ENCODE measurements around the gene HVCN1. TPM values are rescaled to one million over a fixed set of nuclear protein-coding genes. Genes with fewer than 3 reads are reported as not detected.

The HVCN1 gene
- total and polyA plus RNA-seq, 2 of the 13 experiments (the other 11 are each of a cell fraction or from before 2014, with no cell fraction given): 0.49 to 1.3 TPM

DNA sequence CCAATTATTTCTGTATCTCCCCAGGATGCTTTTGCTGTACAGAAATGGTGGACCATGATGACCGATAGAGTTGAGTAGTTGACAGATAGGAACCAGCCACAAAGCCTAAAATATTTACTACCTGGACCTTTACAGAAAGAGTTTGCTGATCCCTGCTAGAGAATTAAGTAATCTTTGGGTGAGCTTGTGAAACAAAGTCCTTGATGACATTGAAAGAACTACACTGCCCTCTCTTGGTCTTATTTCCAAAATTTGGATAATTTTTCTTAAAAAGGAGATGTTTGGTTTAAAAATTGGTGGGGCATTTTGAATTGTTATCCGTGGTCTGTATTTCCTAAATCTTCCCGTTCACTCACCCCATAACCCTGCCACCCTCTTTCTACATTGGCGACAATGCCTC is 88.7 kb downstream of the HVCN1 start (continued):
- TF ChIP-seq, protein P1, sequence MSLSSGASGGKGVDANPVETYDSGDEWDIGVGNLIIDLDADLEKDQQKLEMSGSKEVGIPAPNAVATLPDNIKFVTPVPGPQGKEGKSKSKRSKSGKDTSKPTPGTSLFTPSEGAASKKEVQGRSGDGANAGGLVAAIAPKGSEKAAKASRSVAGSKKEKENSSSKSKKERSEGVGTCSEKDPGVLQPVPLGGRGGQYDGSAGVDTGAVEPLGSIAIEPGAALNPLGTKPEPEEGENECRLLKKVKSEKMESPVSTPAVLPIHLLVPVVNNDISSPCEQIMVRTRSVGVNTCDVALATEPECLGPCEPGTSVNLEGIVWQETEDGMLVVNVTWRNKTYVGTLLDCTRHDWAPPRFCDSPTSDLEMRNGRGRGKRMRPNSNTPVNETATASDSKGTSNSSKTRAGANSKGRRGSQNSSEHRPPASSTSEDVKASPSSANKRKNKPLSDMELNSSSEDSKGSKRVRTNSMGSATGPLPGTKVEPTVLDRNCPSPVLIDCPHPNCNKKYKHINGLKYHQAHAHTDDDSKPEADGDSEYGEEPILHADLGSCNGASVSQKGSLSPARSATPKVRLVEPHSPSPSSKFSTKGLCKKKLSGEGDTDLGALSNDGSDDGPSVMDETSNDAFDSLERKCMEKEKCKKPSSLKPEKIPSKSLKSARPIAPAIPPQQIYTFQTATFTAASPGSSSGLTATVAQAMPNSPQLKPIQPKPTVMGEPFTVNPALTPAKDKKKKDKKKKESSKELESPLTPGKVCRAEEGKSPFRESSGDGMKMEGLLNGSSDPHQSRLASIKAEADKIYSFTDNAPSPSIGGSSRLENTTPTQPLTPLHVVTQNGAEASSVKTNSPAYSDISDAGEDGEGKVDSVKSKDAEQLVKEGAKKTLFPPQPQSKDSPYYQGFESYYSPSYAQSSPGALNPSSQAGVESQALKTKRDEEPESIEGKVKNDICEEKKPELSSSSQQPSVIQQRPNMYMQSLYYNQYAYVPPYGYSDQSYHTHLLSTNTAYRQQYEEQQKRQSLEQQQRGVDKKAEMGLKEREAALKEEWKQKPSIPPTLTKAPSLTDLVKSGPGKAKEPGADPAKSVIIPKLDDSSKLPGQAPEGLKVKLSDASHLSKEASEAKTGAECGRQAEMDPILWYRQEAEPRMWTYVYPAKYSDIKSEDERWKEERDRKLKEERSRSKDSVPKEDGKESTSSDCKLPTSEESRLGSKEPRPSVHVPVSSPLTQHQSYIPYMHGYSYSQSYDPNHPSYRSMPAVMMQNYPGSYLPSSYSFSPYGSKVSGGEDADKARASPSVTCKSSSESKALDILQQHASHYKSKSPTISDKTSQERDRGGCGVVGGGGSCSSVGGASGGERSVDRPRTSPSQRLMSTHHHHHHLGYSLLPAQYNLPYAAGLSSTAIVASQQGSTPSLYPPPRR (CRISPR knock-in tag; IDR thresholded peaks at IDR 0.05; ENCODE audit: borderline replicate concordance): no peak
- TF ChIP-seq SIX4 (CRISPR knock-in tag; IDR thresholded peaks at IDR 0.05): no peak
- peak; percentile 86 for TF ChIP-seq RAD21 (CRISPR knock-in tag; IDR thresholded peaks at IDR 0.05)
- TF ChIP-seq ZNF326 (CRISPR knock-in tag; IDR thresholded peaks at IDR 0.05; ENCODE audit: borderline replicate concordance): no peak
- no peak for TF ChIP-seq MAFG (CRISPR knock-in tag; IDR thresholded peaks at IDR 0.05)
- TF ChIP-seq, protein P2, sequence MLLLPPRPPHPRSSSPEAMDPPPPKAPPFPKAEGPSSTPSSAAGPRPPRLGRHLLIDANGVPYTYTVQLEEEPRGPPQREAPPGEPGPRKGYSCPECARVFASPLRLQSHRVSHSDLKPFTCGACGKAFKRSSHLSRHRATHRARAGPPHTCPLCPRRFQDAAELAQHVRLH (CRISPR knock-in tag; IDR thresholded peaks at IDR 0.05; ENCODE audit: borderline replicate concordance, low read depth): no peak
- no peak for TF ChIP-seq NONO (IDR thresholded peaks at IDR 0.05)
- no peak for TF ChIP-seq NONO (CRISPR knock-in tag; conservative IDR thresholded peaks at IDR 0.05)
- peak; percentile 96 for TF ChIP-seq CEBPB (IDR thresholded peaks at IDR 0.05; ENCODE audit: borderline replicate concordance, low read depth, low read length)
- TF ChIP-seq, protein P3, sequence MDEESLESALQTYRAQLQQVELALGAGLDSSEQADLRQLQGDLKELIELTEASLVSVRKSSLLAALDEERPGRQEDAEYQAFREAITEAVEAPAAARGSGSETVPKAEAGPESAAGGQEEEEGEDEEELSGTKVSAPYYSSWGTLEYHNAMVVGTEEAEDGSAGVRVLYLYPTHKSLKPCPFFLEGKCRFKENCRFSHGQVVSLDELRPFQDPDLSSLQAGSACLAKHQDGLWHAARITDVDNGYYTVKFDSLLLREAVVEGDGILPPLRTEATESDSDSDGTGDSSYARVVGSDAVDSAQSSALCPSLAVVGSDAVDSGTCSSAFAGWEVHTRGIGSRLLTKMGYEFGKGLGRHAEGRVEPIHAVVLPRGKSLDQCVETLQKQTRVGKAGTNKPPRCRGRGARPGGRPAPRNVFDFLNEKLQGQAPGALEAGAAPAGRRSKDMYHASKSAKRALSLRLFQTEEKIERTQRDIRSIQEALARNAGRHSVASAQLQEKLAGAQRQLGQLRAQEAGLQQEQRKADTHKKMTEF (CRISPR knock-in tag; IDR thresholded peaks at IDR 0.05): peak; percentile 23; the same call in 1 of the 2 replicates
- 0 out of 4 replicates have a peak, but pooled peaks of 1 of the 2 experiments have one; percentile 37 for TF ChIP-seq KLF16 (CRISPR knock-in tag; IDR thresholded peaks at IDR 0.05)
- no peak for TF ChIP-seq HCFC1 (IDR thresholded peaks at IDR 0.05; ENCODE audit: low read depth, low read length)
- no peak for TF ChIP-seq KDM5A (IDR thresholded peaks at IDR 0.05; ENCODE audit: borderline replicate concordance, low read length)
- peak; percentile 52; the same call in 1 of the 2 replicates for TF ChIP-seq THAP11 (CRISPR knock-in tag; IDR thresholded peaks at IDR 0.05)
- TF ChIP-seq, protein P4, sequence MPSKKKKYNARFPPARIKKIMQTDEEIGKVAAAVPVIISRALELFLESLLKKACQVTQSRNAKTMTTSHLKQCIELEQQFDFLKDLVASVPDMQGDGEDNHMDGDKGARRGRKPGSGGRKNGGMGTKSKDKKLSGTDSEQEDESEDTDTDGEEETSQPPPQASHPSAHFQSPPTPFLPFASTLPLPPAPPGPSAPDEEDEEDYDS (CRISPR knock-in tag; IDR thresholded peaks at IDR 0.05): no peak
- TF ChIP-seq PPARG (CRISPR knock-in tag; conservative IDR thresholded peaks at IDR 0.05): 0 out of 2 replicates have a peak, but pooled peaks have one; percentile 18
- peak; percentile 41; the same call in 1 of the 2 replicates for TF ChIP-seq MIXL1 (CRISPR knock-in tag; IDR thresholded peaks at IDR 0.05)
- TF ChIP-seq, protein P5, sequence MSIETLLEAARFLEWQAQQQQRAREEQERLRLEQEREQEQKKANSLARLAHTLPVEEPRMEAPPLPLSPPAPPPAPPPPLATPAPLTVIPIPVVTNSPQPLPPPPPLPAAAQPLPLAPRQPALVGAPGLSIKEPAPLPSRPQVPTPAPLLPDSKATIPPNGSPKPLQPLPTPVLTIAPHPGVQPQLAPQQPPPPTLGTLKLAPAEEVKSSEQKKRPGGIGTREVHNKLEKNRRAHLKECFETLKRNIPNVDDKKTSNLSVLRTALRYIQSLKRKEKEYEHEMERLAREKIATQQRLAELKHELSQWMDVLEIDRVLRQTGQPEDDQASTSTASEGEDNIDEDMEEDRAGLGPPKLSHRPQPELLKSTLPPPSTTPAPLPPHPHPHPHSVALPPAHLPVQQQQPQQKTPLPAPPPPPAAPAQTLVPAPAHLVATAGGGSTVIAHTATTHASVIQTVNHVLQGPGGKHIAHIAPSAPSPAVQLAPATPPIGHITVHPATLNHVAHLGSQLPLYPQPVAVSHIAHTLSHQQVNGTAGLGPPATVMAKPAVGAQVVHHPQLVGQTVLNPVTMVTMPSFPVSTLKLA (IDR thresholded peaks at IDR 0.05): no peak
- TF ChIP-seq, protein P6, sequence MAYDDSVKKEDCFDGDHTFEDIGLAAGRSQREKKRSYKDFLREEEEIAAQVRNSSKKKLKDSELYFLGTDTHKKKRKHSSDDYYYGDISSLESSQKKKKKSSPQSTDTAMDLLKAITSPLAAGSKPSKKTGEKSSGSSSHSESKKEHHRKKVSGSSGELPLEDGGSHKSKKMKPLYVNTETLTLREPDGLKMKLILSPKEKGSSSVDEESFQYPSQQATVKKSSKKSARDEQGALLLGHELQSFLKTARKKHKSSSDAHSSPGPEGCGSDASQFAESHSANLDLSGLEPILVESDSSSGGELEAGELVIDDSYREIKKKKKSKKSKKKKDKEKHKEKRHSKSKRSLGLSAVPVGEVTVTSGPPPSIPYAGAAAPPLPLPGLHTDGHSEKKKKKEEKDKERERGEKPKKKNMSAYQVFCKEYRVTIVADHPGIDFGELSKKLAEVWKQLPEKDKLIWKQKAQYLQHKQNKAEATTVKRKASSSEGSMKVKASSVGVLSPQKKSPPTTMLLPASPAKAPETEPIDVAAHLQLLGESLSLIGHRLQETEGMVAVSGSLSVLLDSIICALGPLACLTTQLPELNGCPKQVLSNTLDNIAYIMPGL (CRISPR knock-in tag; IDR thresholded peaks at IDR 0.05; ENCODE audit: borderline replicate concordance in 1 of 2, low read depth in 1 of 2): peak in 1 of 2 experiments; percentile 35; a peak in 1 of 4 replicates
- no peak for TF ChIP-seq MIER3 (CRISPR knock-in tag; IDR thresholded peaks at IDR 0.05; ENCODE audit: borderline replicate concordance)
